GM19328 (cell line): ENCODE measurements around the gene TNFRSF6B.

Experiments used
- ATAC-seq: cut with Tn5 transposase; IDR thresholded peaks from one replicate; pipeline ENCODE4 v1.9.1; 2021; ENCODE audit warnings: mild to moderate bottlenecking, moderate library complexity; ENCODE audit not compliant: unreplicated experiment

The TNFRSF6B gene

DNA sequence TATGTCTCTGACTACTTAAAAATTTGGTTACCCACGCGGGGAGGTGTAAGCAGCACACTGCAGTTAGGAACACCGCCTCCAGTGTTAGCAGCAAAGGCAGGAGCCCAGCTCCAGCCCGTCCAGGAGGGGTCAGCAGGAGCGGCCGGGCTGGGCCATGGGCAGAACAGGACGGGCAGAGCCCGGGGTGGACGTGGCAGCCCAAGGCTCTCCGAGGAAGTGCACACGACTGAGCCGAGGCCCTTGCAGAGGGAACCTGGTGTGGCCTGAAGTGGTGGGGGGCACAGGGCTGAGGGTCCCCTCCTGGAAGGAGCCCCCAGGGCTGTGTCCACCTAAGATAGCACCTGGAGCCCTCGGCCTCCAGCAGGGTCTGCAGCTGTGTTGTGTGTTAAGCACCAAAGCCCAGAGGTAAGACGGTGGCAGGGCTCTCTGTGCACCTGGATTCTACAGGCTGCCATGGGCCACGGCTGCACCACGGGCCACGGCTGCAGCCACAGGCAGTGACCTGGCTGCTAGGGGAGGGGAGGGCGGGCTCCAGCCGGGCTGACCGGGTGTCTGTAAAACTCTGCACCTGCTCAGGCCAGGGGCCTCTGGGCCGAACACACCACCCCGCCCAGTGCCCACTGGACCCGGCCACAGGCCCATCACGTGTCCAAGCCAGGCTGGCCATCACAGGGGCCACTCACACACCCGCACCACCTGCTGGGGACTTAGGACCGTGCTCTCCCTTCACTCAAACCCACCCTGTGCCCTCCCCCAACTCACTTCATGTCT, 49.7 kb downstream of the TNFRSF6B start:
- ATAC-seq: no peak

DNA sequence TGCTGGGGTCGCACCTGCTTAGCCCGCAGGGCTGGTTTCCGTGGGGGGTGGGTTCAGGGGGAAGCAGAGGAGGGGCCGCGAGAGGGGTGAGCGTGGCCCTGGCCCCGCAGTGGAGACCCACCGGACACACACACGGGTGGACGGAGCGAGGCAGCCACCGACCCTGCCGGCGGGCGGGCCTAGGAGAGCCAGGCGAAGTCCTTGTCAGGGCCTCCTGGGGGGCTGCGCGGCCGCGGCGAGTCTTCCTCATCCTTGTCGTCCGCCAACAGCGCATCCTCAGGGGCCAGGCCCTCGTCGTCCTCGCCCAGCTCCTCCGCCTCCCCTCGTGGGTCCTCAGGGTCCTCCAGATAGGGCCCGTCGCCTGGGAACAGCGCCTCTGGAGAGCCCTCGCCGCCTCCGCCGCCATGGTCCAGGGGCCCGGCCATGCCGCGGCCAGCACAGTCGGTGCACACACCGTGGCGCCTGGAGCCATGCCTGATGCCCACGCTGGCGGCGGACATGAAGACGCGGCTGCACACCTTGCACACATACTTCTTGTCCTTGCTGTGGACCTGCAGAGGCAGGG, 50.4 kb downstream of the TNFRSF6B start:
- ATAC-seq: no peak

- ATAC-seq: no peak
These were observed 51.2 kb downstream of the TNFRSF6B start for GRCh38 chr20:63747622-63748069.
